SK-N-SH treated with all-trans-retinoic acid at 6 μM for 48 hours (cell line): Measurements from ENCODE around the gene SLC25A34.

Source experiments
- ARNTL ChIP-seq: fragments of 450-650 bp; formaldehyde crosslinking; IDR thresholded peaks from 2 replicates; pipeline ENCODE4 v1.5.0; 2020; ENCODE audit warnings: low read depth, mild to moderate bottlenecking, moderate library complexity, borderline replicate concordance
- CSDC2 ChIP-seq: fragments of 250-450 bp; sonication (Bioruptor Pico); IDR thresholded peaks from 2 replicates; pipeline ENCODE4 v1.5.0; 2020; ENCODE audit warnings: mild to moderate bottlenecking, moderate library complexity
- OSR1 ChIP-seq: fragments of 250-450 bp; sonication (Bioruptor Pico); IDR thresholded peaks from 2 replicates; pipeline ENCODE4 v1.8.0; 2022; ENCODE audit warnings: moderate library complexity, mild to moderate bottlenecking, inconsistent platforms
- RARB ChIP-seq: fragments of 250-450 bp; sonication (Bioruptor Pico); IDR thresholded peaks from 2 replicates; pipeline ENCODE4 v1.8.0; 2021; ENCODE audit warnings: mild to moderate bottlenecking, moderate library complexity
- TOX ChIP-seq: fragments of 250-450 bp; sonication (Bioruptor Pico); IDR thresholded peaks from 2 replicates; pipeline ENCODE4 v1.8.0; 2021; ENCODE audit warnings: mild to moderate bottlenecking, moderate library complexity, borderline replicate concordance
- ZFP3 ChIP-seq: fragments of 250-450 bp; sonication (Bioruptor Pico); IDR thresholded peaks from 2 replicates; pipeline ENCODE4 v1.5.0; 2020; ENCODE audit warnings: mild to moderate bottlenecking, moderate library complexity
- TF ChIP-seq, protein P1 (sequence below): fragments of 250-450 bp; sonication (Bioruptor Pico); IDR thresholded peaks from 2 replicates; pipeline ENCODE4 v1.8.0; 2021; ENCODE audit warnings: low read depth, mild to moderate bottlenecking, moderate library complexity, borderline replicate concordance
- TF ChIP-seq, protein P2 (sequence below): fragments of 250-450 bp; sonication (Bioruptor Pico); IDR thresholded peaks from 2 replicates; pipeline ENCODE4 v1.5.1; 2020; ENCODE audit warnings: low read depth, mild to moderate bottlenecking, moderate library complexity
- TF ChIP-seq, protein P3 (sequence below): fragments of 250-450 bp; sonication (Bioruptor Pico); IDR thresholded peaks from 2 replicates; pipeline ENCODE4 v1.5.1; 2021; ENCODE audit warnings: mild to moderate bottlenecking, moderate library complexity

DNA sequence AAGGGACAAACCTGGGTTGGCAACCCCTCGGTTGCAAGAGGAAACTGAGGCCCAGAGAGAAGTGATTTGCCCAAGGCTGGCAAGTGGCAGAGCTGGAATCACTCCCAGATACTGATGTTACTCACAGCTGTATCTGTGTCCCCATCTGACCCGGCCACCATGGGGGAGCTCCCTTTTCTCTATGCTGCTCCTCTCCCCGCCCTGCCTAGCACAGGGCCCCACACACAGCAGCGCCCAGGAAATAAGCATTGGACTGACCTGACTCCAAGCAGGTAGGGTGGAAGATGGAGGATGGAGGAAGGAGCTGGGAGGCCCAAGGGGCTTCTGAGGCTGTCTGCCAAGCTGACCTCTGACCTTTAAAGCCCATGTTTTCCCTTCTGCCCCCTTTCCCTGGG is 19.6 kb downstream of the SLC25A34 start:
- TF ChIP-seq OSR1 (CRISPR knock-in tag) (no peak), ZFP3 (CRISPR knock-in tag) (no peak), TOX (no peak), RARB (CRISPR knock-in tag) (no peak), CSDC2 (CRISPR knock-in tag) (no peak), ARNTL (CRISPR knock-in tag) (no peak)
- TF ChIP-seq, protein P1, sequence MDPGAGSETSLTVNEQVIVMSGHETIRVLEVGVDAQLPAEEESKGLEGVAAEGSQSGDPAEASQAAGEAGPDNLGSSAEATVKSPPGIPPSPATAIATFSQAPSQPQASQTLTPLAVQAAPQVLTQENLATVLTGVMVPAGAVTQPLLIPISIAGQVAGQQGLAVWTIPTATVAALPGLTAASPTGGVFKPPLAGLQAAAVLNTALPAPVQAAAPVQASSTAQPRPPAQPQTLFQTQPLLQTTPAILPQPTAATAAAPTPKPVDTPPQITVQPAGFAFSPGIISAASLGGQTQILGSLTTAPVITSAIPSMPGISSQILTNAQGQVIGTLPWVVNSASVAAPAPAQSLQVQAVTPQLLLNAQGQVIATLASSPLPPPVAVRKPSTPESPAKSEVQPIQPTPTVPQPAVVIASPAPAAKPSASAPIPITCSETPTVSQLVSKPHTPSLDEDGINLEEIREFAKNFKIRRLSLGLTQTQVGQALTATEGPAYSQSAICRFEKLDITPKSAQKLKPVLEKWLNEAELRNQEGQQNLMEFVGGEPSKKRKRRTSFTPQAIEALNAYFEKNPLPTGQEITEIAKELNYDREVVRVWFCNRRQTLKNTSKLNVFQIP, result no peak
- TF ChIP-seq, protein P2, sequence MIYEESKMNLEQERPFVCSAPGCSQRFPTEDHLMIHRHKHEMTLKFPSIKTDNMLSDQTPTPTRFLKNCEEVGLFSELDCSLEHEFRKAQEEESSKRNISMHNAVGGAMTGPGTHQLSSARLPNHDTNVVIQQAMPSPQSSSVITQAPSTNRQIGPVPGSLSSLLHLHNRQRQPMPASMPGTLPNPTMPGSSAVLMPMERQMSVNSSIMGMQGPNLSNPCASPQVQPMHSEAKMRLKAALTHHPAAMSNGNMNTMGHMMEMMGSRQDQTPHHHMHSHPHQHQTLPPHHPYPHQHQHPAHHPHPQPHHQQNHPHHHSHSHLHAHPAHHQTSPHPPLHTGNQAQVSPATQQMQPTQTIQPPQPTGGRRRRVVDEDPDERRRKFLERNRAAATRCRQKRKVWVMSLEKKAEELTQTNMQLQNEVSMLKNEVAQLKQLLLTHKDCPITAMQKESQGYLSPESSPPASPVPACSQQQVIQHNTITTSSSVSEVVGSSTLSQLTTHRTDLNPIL (CRISPR knock-in tag), result no peak
- TF ChIP-seq, protein P3, sequence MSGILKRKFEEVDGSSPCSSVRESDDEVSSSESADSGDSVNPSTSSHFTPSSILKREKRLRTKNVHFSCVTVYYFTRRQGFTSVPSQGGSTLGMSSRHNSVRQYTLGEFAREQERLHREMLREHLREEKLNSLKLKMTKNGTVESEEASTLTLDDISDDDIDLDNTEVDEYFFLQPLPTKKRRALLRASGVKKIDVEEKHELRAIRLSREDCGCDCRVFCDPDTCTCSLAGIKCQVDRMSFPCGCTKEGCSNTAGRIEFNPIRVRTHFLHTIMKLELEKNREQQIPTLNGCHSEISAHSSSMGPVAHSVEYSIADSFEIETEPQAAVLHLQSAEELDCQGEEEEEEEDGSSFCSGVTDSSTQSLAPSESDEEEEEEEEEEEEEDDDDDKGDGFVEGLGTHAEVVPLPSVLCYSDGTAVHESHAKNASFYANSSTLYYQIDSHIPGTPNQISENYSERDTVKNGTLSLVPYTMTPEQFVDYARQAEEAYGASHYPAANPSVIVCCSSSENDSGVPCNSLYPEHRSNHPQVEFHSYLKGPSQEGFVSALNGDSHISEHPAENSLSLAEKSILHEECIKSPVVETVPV (CRISPR knock-in tag), result no peak
